Transverse colon (tissue), 3 donors: Measurements from ENCODE around the gene SIRT2.

Experiments used
- EP300 ChIP-seq: sonication (generic); formaldehyde crosslinking; IDR thresholded peaks from one replicate; pipeline ENCODE4 v1.6.1; 2017; ENCODE audit warnings: antibody characterized with exemption, low read depth
- TF ChIP-seq, protein P1 (sequence below), 5 experiments: fragments of 200-600 bp in 3 of 5; fragments of 450-650 bp in 2 of 5; sonication (generic) in 3 of 5; IDR thresholded peaks; 1 replicate in 2 of 5; 2 replicates in 3 of 5; pipeline ENCODE4 v1.5.1; 2016 to 2017; ENCODE audit warnings: antibody characterized with exemption in 5 of 5, inconsistent platforms in 3 of 5, mild to moderate bottlenecking in 2 of 5, moderate library complexity in 1 of 5

DNA sequence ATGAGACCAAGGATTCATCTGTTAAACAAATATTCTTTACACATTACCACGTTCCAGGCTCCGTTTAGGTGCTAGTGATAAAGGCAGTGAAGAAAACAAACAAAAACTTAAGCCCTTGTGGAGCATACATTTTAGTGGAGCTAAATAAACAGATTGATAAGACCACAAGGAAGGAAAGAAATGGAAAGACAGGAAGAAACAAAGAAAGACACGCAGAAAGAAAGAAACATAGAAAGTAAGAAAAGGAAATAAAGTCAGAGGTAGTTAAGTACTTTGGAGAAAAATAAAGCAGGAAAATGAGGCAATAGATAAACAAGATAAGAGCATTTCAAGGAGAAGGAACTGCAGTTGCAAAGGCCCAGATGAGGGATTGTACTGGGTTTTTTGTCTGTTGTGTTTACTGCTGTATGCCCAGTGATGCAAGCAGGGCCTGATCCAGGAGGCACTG lies 1.3 kb upstream of the SIRT2 start:
- TF ChIP-seq EP300, result no peak
- TF ChIP-seq, protein P1, sequence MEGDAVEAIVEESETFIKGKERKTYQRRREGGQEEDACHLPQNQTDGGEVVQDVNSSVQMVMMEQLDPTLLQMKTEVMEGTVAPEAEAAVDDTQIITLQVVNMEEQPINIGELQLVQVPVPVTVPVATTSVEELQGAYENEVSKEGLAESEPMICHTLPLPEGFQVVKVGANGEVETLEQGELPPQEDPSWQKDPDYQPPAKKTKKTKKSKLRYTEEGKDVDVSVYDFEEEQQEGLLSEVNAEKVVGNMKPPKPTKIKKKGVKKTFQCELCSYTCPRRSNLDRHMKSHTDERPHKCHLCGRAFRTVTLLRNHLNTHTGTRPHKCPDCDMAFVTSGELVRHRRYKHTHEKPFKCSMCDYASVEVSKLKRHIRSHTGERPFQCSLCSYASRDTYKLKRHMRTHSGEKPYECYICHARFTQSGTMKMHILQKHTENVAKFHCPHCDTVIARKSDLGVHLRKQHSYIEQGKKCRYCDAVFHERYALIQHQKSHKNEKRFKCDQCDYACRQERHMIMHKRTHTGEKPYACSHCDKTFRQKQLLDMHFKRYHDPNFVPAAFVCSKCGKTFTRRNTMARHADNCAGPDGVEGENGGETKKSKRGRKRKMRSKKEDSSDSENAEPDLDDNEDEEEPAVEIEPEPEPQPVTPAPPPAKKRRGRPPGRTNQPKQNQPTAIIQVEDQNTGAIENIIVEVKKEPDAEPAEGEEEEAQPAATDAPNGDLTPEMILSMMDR (IDR thresholded peaks at IDR 0.05), result no peak
